Measurements from ENCODE around the gene STN1. TPM values are rescaled to one million over a fixed set of nuclear protein-coding genes. Genes with fewer than 3 reads are reported as not detected.

Gene STN1
- total RNA-seq, 1 experiment from 2014 or later, result 28.9 TPM

DNA sequence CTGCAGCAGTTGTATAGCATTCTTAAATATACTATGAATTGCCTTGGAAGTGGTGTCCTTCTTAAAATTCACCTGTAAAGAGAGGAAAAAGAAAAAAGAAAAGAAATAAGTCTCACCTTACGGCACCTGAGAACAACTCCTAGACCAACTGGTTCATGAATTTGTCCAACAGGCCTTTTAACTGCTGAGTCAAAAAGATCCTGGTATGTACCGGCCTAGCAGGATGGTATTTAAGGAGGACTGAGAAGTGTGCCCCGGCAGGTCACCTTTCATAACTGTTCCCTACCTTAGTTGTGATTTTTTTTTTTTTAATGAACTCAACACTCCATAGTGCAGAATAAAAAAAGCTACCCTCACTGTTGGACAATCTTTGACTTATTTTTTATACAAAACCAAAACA lies 25.8 kb downstream of the STN1 start:
- no peaks in the 10 kb centered on the region for H3K36me3 ChIP-seq (ENCODE audit: control insufficient read depth, insufficient read depth, low read length)
- intact Hi-C loops (cut with micrococcal nuclease; ENCODE audit: unreplicated experiment), result no loop called here
- H3K9me3 ChIP-seq (ENCODE audit: control insufficient read depth, insufficient read depth, low read depth, low read length), result no peaks in the 10 kb centered on the region
- no peaks in the 10 kb centered on the region for H3K27me3 ChIP-seq (ENCODE audit: control insufficient read depth, insufficient read depth, low read length)
- H3K4me3 ChIP-seq (ENCODE audit: low read depth in 2 of 2, low read length in 2 of 2), result no peak overlapping the region
- in situ Hi-C loops (cut with HindIII; ENCODE audit: low pct_unique_long_range_greater_than_20kb, low sequenced_read_pairs), result no loop called here
- ChIA-PET POLR2A (interaction anchor here (0.6 kb wide), 1 partner anchor 283 kb away, joined by 11 read pairs; no protein-coding TSS in a partner anchor), CTCF (no interaction called here)
- TF ChIP-seq POLR2AphosphoS5 (IDR thresholded peaks at IDR 0.05; ENCODE audit: low read depth, low read length) (no peak), TCF7L2 (IDR thresholded peaks at IDR 0.05; ENCODE audit: low read depth, low read length) (no peak), CTCF (IDR thresholded peaks at IDR 0.05) (no peak), REST (IDR thresholded peaks at IDR 0.05; ENCODE audit: insufficient read depth in 1 of 2, low read depth in 2 of 2, low read length in 1 of 2) (no peak), SIN3A (IDR thresholded peaks at IDR 0.05; ENCODE audit: borderline replicate concordance, insufficient read depth, low read depth, low read length) (no peak)
- no TSS peak for BruUV-seq (replicated peaks)
- no peak overlapping the region for H3K27ac ChIP-seq (ENCODE audit: low read length)
- peaks cover 30% of the 10 kb centered on the region for H3K4me1 ChIP-seq (ENCODE audit: control insufficient read depth, insufficient read depth, low read length)
- ATAC-seq (no peak), DNase-seq (ENCODE audit: low read depth, low spot score) (no peak)

- Histone ChIP-seq H3K4me1 (ENCODE audit: control insufficient read depth, insufficient read depth, low read length) (peaks cover 23% of the 10 kb centered on the region), H3K36me3 (ENCODE audit: control insufficient read depth, insufficient read depth, low read length) (no peaks in the 10 kb centered on the region), H3K27ac (ENCODE audit: low read length) (peak overlapping the region; percentile 46), H3K27me3 (ENCODE audit: control insufficient read depth, insufficient read depth, low read length) (no peaks in the 10 kb centered on the region), H3K9me3 (ENCODE audit: control insufficient read depth, insufficient read depth, low read depth, low read length) (no peaks in the 10 kb centered on the region), H3K4me3 (ENCODE audit: low read depth in 2 of 2, low read length in 2 of 2) (no peak overlapping the region)
- ATAC-seq, result no peak
- POLR2A ChIA-PET, result no interaction called here
- no peak for DNase-seq (ENCODE audit: low read depth, low spot score)
- intact Hi-C loops (cut with micrococcal nuclease; ENCODE audit: unreplicated experiment), result no loop called here
- no TSS peak for BruUV-seq (replicated peaks)
- in situ Hi-C loops (cut with HindIII; ENCODE audit: low pct_unique_long_range_greater_than_20kb, low sequenced_read_pairs), result no loop called here
- TF ChIP-seq REST (IDR thresholded peaks at IDR 0.05; ENCODE audit: insufficient read depth in 1 of 2, low read depth in 2 of 2, low read length in 1 of 2), result no peak
- TF ChIP-seq TCF7L2 (IDR thresholded peaks at IDR 0.05; ENCODE audit: low read depth, low read length), result no peak
- no peak for TF ChIP-seq POLR2AphosphoS5 (IDR thresholded peaks at IDR 0.05; ENCODE audit: low read depth, low read length)
- no peak for TF ChIP-seq CTCF (IDR thresholded peaks at IDR 0.05)
- TF ChIP-seq SIN3A (IDR thresholded peaks at IDR 0.05; ENCODE audit: borderline replicate concordance, insufficient read depth, low read depth, low read length), result no peak
- CTCF ChIA-PET, result interaction anchor here (0.5 kb wide), 1 partner anchor 10 kb away, joined by 3 read pairs; no protein-coding TSS in a partner anchor
These were observed 27.3 kb downstream of the STN1 start for GRCh38 chr10:103890688-103891087.
